OCI-LY7 (cell line): ENCODE results near the gene FAM107B. TPM values are rescaled to one million over a fixed set of nuclear protein-coding genes. Genes with fewer than 3 reads are reported as not detected.

Experiments
- BruUV-seq: library from RNA; stranded (reverse); fragments of 400-500 nt; replicated peaks from 2 replicates; lab custom pipeline; 2021; lab: Mats Ljungman, UMichigan
- CTCF ChIA-PET: fragments of 300-600 bp; sonication (Branson Sonifier 250); formaldehyde crosslinking; loops from one replicate; lab custom pipeline; 2022; ENCODE audit warnings: antibody characterized with exemption; ENCODE audit not compliant: unreplicated experiment; lab: Charles Lee
- POLR2A ChIA-PET: fragments of 300-600 bp; sonication (Branson Sonifier 250); formaldehyde crosslinking; loops from one replicate; lab custom pipeline; 2022; ENCODE audit warnings: antibody characterized with exemption; lab: Charles Lee
- DNase-seq: peaks from one replicate; pipeline ENCODE4 v3.0.0-alpha.2; 2015; ENCODE audit warnings: low spot score
- H2AFZ ChIP-seq: fragments of 200-600 bp; sonication (generic), shearing (Covaris generic); 2 replicates; pipeline ENCODE4 v1.6.1; 2014; ENCODE audit warnings: mild to moderate bottlenecking, antibody characterized with exemption, low read length, moderate library complexity
- H3K27ac ChIP-seq: fragments of 200-600 bp; sonication (generic); 2 replicates; pipeline ENCODE4 v1.5.1; 2014; ENCODE audit warnings: mixed run types, low read depth, mild to moderate bottlenecking, moderate library complexity, low read length, inconsistent platforms; ENCODE audit not compliant: poor library complexity, severe bottlenecking
- H3K36me3 ChIP-seq: fragments of 200-600 bp; sonication (generic); 2 replicates; pipeline ENCODE4 v1.6.1; 2014; ENCODE audit warnings: mild to moderate bottlenecking, antibody characterized with exemption, low read length, moderate library complexity, mixed read lengths; ENCODE audit not compliant: insufficient read depth
- H3K4me1 ChIP-seq: fragments of 200-600 bp; sonication (generic); 2 replicates; pipeline ENCODE4 v1.5.1; 2014; ENCODE audit warnings: mild to moderate bottlenecking, low read length; ENCODE audit not compliant: insufficient read depth, poor library complexity, severe bottlenecking
- H3K4me2 ChIP-seq: fragments of 200-600 bp; sonication (generic); 2 replicates; pipeline ENCODE4 v1.6.1; 2014; ENCODE audit warnings: mild to moderate bottlenecking, low read length
- H3K4me3 ChIP-seq: fragments of 200-600 bp; sonication (generic); 2 replicates; pipeline ENCODE4 v1.5.1; 2014; ENCODE audit warnings: mild to moderate bottlenecking, low read depth, low read length; ENCODE audit not compliant: poor library complexity, severe bottlenecking
- H3K79me2 ChIP-seq: fragments of 200-600 bp; sonication (generic); 2 replicates; pipeline ENCODE4 v1.6.1; 2016; ENCODE audit warnings: low read depth, mild to moderate bottlenecking, low read length, moderate library complexity, mixed read lengths; ENCODE audit not compliant: insufficient read depth
- H3K9me2 ChIP-seq: fragments of 200-600 bp; sonication (generic); 2 replicates; pipeline ENCODE4 v1.6.1; 2016; ENCODE audit warnings: mild to moderate bottlenecking, low read length, mixed read lengths; ENCODE audit not compliant: insufficient read depth
- H3K9me3 ChIP-seq: fragments of 200-600 bp; sonication (generic); 2 replicates; pipeline ENCODE4 v1.6.1; 2014; ENCODE audit warnings: mild to moderate bottlenecking, mixed run types, low read length, mixed read lengths
- H4K20me1 ChIP-seq: fragments of 200-600 bp; sonication (generic); 2 replicates; pipeline ENCODE4 v1.6.1; 2014; ENCODE audit warnings: mild to moderate bottlenecking, antibody characterized with exemption, low read length, moderate library complexity, mixed read lengths; ENCODE audit not compliant: insufficient read depth
- EZH2phosphoT487 ChIP-seq: fragments of 200-600 bp; sonication (generic); IDR thresholded peaks from 2 replicates; pipeline ENCODE4 v1.6.1; 2018; ENCODE audit warnings: low read depth, borderline replicate concordance, mild to moderate bottlenecking, mixed run types, antibody characterized with exemption, low read length, moderate library complexity, mixed read lengths
- intact Hi-C: fragments of 100-400 bp; cut with micrococcal nuclease; formaldehyde crosslinking; loops from one replicate; pipeline ENCODE4 v1.10.0; 2022; ENCODE audit not compliant: unreplicated experiment
- total RNA-seq, 2 experiments: library from RNA; depleted of rRNA in 1 of 2; stranded (reverse); fragments of >200 nt in 1 of 2; shearing (Covaris generic) in 1 of 2; gene quantifications; 2 replicates each; pipeline ENCODE4 v1.2.3, GENCODE V29; 2014 to 2022
- TF ChIP-seq, protein P1 (sequence below): fragments of 200-600 bp; sonication (generic); conservative IDR thresholded peaks from 2 replicates; pipeline ENCODE4 v1.5.1; 2014; ENCODE audit warnings: mild to moderate bottlenecking, antibody characterized with exemption, low read length, moderate library complexity, mixed read lengths

The FAM107B gene
- total RNA-seq, 2 experiments from 2014 or later: 114 to 398 TPM

DNA sequence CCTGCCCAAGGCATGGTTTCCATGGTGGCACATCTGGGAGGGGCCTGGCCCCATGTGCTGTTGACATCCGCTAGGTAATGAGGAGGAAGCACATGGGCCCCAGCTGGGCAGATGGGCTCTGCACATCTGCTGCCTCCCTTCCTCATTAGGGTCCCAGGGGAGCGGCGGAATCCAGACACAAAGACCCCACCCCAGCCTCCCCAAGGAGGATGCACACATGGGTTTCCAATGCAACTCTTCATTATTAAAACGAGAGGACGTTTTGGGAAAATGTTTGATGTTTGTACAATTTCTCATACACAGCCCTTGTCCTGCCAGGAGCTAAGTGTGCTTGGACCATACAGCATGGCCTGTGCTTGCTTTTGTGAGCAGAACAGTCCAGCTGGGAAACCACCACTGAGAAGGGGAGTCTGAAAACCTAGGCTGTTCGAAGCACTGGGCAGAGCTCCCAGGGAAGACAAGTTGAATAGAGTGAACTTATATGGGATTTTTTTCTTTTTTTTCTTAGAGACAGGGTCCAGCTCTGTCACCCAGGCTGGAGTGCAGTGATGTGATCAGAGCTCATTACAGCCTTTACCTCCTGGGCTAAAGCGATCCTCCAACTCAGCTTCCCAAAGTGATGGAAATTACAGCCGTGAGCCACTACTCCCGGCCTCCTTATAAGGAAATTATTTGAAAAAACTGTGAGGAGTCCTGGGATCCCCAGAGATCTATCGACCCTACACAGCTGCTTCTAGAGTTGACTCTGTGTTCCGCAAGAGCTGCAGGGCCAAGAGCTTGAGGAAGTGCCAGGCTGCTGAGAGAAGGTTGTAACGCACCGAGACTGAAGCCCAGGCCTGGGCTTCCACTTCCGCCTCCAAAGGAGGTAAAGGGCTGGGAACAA, 23.4 kb downstream of the FAM107B start:
- BruUV-seq: no TSS peak
- no peaks in the 10 kb centered on the region for H3K9me2 ChIP-seq
- H3K79me2 ChIP-seq: no peaks in the 10 kb centered on the region
- intact Hi-C loops: loop anchor here (2.0 to 5.0 kb wide), 3 partner anchors 92 to 201 kb away; partner anchors contain the start of gene DCLRE1C
- POLR2A ChIA-PET: interaction anchor here (0.5 to 4.5 kb wide), 21 partner anchors 9 to 354 kb away, joined by 3 to 33 read pairs (median 4); partner anchors contain the start of genes CDNF, HSPA14 and MSANTD7
- H3K4me2 ChIP-seq: peak overlapping the region; percentile 65
- no peaks in the 10 kb centered on the region for H4K20me1 ChIP-seq
- no peaks in the 10 kb centered on the region for H3K9me3 ChIP-seq
- H2AFZ ChIP-seq: peak overlapping the region; percentile 69; the same call in 1 of the 2 replicates
- TF ChIP-seq, protein P1, sequence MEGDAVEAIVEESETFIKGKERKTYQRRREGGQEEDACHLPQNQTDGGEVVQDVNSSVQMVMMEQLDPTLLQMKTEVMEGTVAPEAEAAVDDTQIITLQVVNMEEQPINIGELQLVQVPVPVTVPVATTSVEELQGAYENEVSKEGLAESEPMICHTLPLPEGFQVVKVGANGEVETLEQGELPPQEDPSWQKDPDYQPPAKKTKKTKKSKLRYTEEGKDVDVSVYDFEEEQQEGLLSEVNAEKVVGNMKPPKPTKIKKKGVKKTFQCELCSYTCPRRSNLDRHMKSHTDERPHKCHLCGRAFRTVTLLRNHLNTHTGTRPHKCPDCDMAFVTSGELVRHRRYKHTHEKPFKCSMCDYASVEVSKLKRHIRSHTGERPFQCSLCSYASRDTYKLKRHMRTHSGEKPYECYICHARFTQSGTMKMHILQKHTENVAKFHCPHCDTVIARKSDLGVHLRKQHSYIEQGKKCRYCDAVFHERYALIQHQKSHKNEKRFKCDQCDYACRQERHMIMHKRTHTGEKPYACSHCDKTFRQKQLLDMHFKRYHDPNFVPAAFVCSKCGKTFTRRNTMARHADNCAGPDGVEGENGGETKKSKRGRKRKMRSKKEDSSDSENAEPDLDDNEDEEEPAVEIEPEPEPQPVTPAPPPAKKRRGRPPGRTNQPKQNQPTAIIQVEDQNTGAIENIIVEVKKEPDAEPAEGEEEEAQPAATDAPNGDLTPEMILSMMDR: no peak
- no peak for TF ChIP-seq EZH2phosphoT487
- DNase-seq: peak; percentile 96
- peak overlapping the region; percentile 88 for H3K27ac ChIP-seq
- H3K36me3 ChIP-seq: no peaks in the 10 kb centered on the region
- H3K4me3 ChIP-seq: peak overlapping the region; percentile 37
- CTCF ChIA-PET: interaction anchor here (0.5 to 0.7 kb wide), 2 partner anchors 9 to 98 kb away, joined by 3 to 6 read pairs; no protein-coding TSS in a partner anchor
- peaks cover 63% of the 10 kb centered on the region for H3K4me1 ChIP-seq

DNA sequence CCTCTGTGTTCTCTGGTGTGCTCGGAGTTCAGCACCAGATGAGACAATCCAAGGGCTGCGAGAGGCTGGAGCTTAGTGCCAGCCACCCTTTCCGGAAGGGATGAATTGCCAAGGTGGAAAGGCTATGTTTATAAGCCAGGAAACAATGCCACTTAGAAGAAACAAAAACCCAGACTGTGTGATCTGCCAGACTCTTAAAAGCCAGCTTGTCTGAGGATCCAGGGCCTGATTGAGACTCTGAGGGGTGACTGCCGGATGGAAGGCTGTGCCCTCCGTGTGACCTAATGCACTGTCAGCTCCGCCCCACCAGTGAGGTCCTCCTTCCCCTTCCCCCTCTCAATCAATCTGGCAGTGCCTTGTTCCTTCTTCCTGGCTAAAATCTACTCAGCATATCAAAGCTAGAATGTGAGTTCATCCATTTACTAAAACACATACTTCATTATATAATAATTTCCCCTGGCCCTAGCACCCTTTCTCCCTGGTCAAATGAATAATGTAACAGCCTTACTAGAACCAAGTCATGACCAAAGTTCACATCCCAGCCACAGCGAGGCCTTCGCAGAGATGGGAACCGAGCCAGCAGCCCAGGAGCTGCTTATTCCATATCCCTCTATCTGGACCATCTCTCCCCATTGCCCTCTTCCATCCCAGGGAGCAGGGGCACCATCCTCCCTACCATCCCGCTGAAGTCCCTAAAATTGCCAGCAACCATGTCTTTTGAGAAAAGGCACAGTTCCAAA, 25.5 kb downstream of the FAM107B start:
- H3K9me2 ChIP-seq: no peaks in the 10 kb centered on the region
- no TSS peak for BruUV-seq
- no peaks in the 10 kb centered on the region for H3K36me3 ChIP-seq
- TF ChIP-seq, protein P1: no peak
- TF ChIP-seq EZH2phosphoT487: no peak
- no peak overlapping the region for H3K4me3 ChIP-seq
- DNase-seq: peak; percentile 71
- intact Hi-C loops: no loop called here
- CTCF ChIA-PET: interaction anchor here (0.6 kb wide), 1 partner anchor 12 kb away, joined by 3 read pairs; no protein-coding TSS in a partner anchor
- peak overlapping the region; percentile 57 for H3K4me2 ChIP-seq
- H3K4me1 ChIP-seq: peaks cover 67% of the 10 kb centered on the region
- H2AFZ ChIP-seq: peak overlapping the region; percentile 39
- H3K27ac ChIP-seq: peak overlapping the region; percentile 88
- no peaks in the 10 kb centered on the region for H3K79me2 ChIP-seq
- POLR2A ChIA-PET: interaction anchor here (0.5 to 4.5 kb wide), 14 partner anchors 9 to 1018 kb away, joined by 3 to 33 read pairs (median 3); partner anchors contain the start of genes CDNF, HSPA14, MSANTD7 and SUV39H2
- H4K20me1 ChIP-seq: no peaks in the 10 kb centered on the region
- H3K9me3 ChIP-seq: no peaks in the 10 kb centered on the region
